CD4-positive, alpha-beta T cell treated with Interleukin-4 for 1 hour (primary cell): ENCODE data around the gene OR7C2.
"Not testable (repeated sequence)": the region's sequence is repeated elsewhere in the genome, so short reads cannot be mapped to it uniquely, and the experiment has no call there.

Source experiments
- DNase-seq, 2 donors: peaks; one replicate each; pipeline ENCODE4 v3.0.0-alpha.2; 2020 to 2022

The OR7C2 gene

GRCh38 chr19:14941189-14941588, at the start of gene OR7C2:
TSS of gene OR7C2 (plus strand) at chr19:14941489. CDS start at chr19:14941489, 0 bp downstream.
- DNase-seq = no peak

GRCh38 chr19:14901675-14902260, 39.5 kb upstream of the OR7C2 start:
- no peak for DNase-seq

- DNase-seq = no peak
Observed at GRCh38 chr19:14906711-14907110, 34.6 kb upstream of the OR7C2 start.

GRCh38 chr19:14915116-14915515, 26.2 kb upstream of the OR7C2 start:
- no peak for DNase-seq

GRCh38 chr19:14916848-14917247, 24.4 kb upstream of the OR7C2 start:
- no peak for DNase-seq

- no peak for DNase-seq
Observed at GRCh38 chr19:14933506-14933905, 7.8 kb upstream of the OR7C2 start.

GRCh38 chr19:14940266-14940665, 1.0 kb upstream of the OR7C2 start:
- no peak for DNase-seq

- peak in 1 of 2 donors; percentile 0 for DNase-seq
Observed at GRCh38 chr19:14943601-14944000, 2.3 kb downstream of the OR7C2 start.

- no peak for DNase-seq
Observed at GRCh38 chr19:14944456-14944855, 3.2 kb downstream of the OR7C2 start.

GRCh38 chr19:14949413-14949812, 8.1 kb downstream of the OR7C2 start:
- not testable (repeated sequence) for DNase-seq

GRCh38 chr19:14949876-14950275, 8.6 kb downstream of the OR7C2 start:
- no peak for DNase-seq

- no peak for DNase-seq
Observed at GRCh38 chr19:14950421-14950820, 9.1 kb downstream of the OR7C2 start.

- no peak for DNase-seq
Observed at GRCh38 chr19:14952767-14953166, 11.5 kb downstream of the OR7C2 start.

GRCh38 chr19:14954071-14954655, 12.9 kb downstream of the OR7C2 start:
- no peak for DNase-seq

- no peak for DNase-seq
Observed at GRCh38 chr19:14957464-14957863, 16.2 kb downstream of the OR7C2 start.

GRCh38 chr19:14959263-14959662, 18.0 kb downstream of the OR7C2 start:
- DNase-seq = no peak

- no peak for DNase-seq
Observed at GRCh38 chr19:14961956-14962685, 20.8 kb downstream of the OR7C2 start.

- DNase-seq = no peak
Observed at GRCh38 chr19:14968247-14968646, 27.0 kb downstream of the OR7C2 start.

- no peak for DNase-seq
Observed at GRCh38 chr19:14971474-14971873, 30.2 kb downstream of the OR7C2 start.

- DNase-seq = no peak
Observed at GRCh38 chr19:14972676-14973075, 31.4 kb downstream of the OR7C2 start.

GRCh38 chr19:14974488-14974887, 33.2 kb downstream of the OR7C2 start:
- no peak for DNase-seq

- no peak for DNase-seq
Observed at GRCh38 chr19:14977128-14977527, 35.8 kb downstream of the OR7C2 start.

- DNase-seq = no peak
Observed at GRCh38 chr19:14978161-14978776, 37.0 kb downstream of the OR7C2 start.
